Fibroblast of lung (primary cell): ENCODE measurements around the gene TBCK. TPM values are rescaled to one million over a fixed set of nuclear protein-coding genes. Genes with fewer than 3 reads are reported as not detected.
"Not testable (repeated sequence)": the region's sequence is repeated elsewhere in the genome, so short reads cannot be mapped to it uniquely, and the experiment has no call there.

ENCODE experiments used
- DNase-seq, 2 donors: peaks; one replicate each; pipeline versions ENCODE4 v3.0.0 to v3.0.0-alpha.2; 2010; ENCODE audit warnings: low read depth in 2 of 2
- H2AFZ ChIP-seq: 2 replicates; pipeline ENCODE4 v1.5.1; 2012; ENCODE audit warnings: low read length, control low read depth, inconsistent platforms
- H3K27ac ChIP-seq: 2 replicates; pipeline ENCODE4 v1.5.1; 2011; ENCODE audit warnings: low read length, control low read depth; ENCODE audit not compliant: insufficient read depth
- H3K27me3 ChIP-seq: 2 replicates; pipeline ENCODE4 v1.5.1; 2011; ENCODE audit warnings: mild to moderate bottlenecking, low read length; ENCODE audit not compliant: control insufficient read depth, insufficient read depth
- H3K36me3 ChIP-seq: 2 replicates; pipeline ENCODE4 v1.5.1; 2011; ENCODE audit warnings: low read length; ENCODE audit not compliant: control insufficient read depth, insufficient read depth
- H3K4me1 ChIP-seq: 2 replicates; pipeline ENCODE4 v1.5.1; 2011; ENCODE audit warnings: low read length; ENCODE audit not compliant: control insufficient read depth, insufficient read depth; ENCODE audit errors: extremely low read depth
- H3K4me2 ChIP-seq: 2 replicates; pipeline ENCODE4 v1.5.1; 2011; ENCODE audit warnings: low read length, control low read depth; ENCODE audit not compliant: insufficient read depth; ENCODE audit errors: extremely low read depth
- H3K4me3 ChIP-seq, 4 experiments: fragments of 200-600 bp in 1 of 4; sonication (generic) in 1 of 4; replicated peaks in 1 of 4; 2 replicates each; pipeline ENCODE4 v1.5.1; 2011 to 2016; ENCODE audit warnings: low read length in 4 of 4, low read depth in 3 of 4, mild to moderate bottlenecking in 3 of 4, control low read depth in 2 of 4, inconsistent platforms in 1 of 4, mixed read lengths in 1 of 4; ENCODE audit not compliant: insufficient read depth in 1 of 4; ENCODE audit errors: control extremely low read depth in 1 of 4
- H3K79me2 ChIP-seq: 2 replicates; pipeline ENCODE4 v1.5.1; 2012; ENCODE audit warnings: mild to moderate bottlenecking, low read length, inconsistent platforms; ENCODE audit not compliant: control insufficient read depth, insufficient read depth
- H3K9ac ChIP-seq: 2 replicates; pipeline ENCODE4 v1.5.1; 2011; ENCODE audit warnings: mild to moderate bottlenecking, low read length, control low read depth; ENCODE audit not compliant: insufficient read depth
- H3K9me3 ChIP-seq: 2 replicates; pipeline ENCODE4 v1.5.1; 2012; ENCODE audit warnings: low read depth, low read length; ENCODE audit not compliant: control insufficient read depth, insufficient read depth
- H4K20me1 ChIP-seq: 2 replicates; pipeline ENCODE4 v1.5.1; 2011; ENCODE audit warnings: low read length; ENCODE audit not compliant: control insufficient read depth, insufficient read depth; ENCODE audit errors: extremely low read depth
- EZH2 ChIP-seq: IDR thresholded peaks from 2 replicates; pipeline ENCODE4 v1.5.1; 2012; ENCODE audit warnings: low read length, control low read depth, mild to moderate bottlenecking; ENCODE audit errors: missing control alignments
- polyA plus RNA-seq, 2 donors: library from polyadenylated mRNA; depleted of rRNA in 1 of 2; stranded (reverse) in 1 of 2; unstranded in 1 of 2; fragments of >200 nt; gene quantifications; 2 replicates each; pipeline ENCODE4 v1.2.1, GENCODE V29; 2011 to 2012; ENCODE audit warnings: missing spikeins in 1 of 2
- total RNA-seq: library from RNA; depleted of rRNA; stranded (reverse); fragments of >200 nt; gene quantifications from 2 replicates; pipeline ENCODE4 v1.2.1, GENCODE V29; 2014
- TF ChIP-seq, protein P1 (sequence below), 2 donors: IDR thresholded peaks in 1 of 2; conservative IDR thresholded peaks in 1 of 2; 1 replicate in 1 of 2; 2 replicates in 1 of 2; pipeline ENCODE4 v1.5.1; 2011 to 2012; ENCODE audit warnings: low read length in 2 of 2, control low read depth in 1 of 2, inconsistent platforms in 1 of 2, low read depth in 1 of 2, mild to moderate bottlenecking in 1 of 2

TBCK gene
- total and polyA plus RNA-seq, 2 donors (not counting 1 experiment from before 2014, with no cell fraction given), result 29.0 to 69.9 TPM

DNA sequence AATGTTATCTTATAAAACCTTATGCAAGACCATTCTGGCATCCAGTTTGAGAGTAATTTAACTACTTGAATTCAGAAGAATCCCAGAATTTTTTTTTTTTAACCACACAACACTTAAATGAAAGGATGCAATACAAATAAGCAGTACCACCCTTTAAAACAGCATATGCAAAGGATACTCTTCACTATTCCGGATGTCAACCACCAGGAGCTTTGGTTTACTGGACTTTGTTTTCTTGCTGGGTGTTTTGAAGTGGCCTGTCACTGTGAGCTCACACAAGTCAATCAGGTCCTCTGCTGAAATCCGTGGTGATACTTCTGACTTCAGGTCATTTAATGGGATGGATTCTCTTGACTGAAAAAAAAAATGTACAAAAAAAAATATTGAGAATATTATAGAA, 200.0 kb downstream of the TBCK start:
- H3K4me3 ChIP-seq, result no peak overlapping the region
- H3K36me3 ChIP-seq, result no peaks in the 10 kb centered on the region
- peak in 1 of 2 donors; percentile 5 for DNase-seq
- H4K20me1 ChIP-seq, result no peaks in the 10 kb centered on the region
- no peaks in the 10 kb centered on the region for H3K27me3 ChIP-seq
- H3K4me2 ChIP-seq, result no peak overlapping the region
- TF ChIP-seq, protein P1, sequence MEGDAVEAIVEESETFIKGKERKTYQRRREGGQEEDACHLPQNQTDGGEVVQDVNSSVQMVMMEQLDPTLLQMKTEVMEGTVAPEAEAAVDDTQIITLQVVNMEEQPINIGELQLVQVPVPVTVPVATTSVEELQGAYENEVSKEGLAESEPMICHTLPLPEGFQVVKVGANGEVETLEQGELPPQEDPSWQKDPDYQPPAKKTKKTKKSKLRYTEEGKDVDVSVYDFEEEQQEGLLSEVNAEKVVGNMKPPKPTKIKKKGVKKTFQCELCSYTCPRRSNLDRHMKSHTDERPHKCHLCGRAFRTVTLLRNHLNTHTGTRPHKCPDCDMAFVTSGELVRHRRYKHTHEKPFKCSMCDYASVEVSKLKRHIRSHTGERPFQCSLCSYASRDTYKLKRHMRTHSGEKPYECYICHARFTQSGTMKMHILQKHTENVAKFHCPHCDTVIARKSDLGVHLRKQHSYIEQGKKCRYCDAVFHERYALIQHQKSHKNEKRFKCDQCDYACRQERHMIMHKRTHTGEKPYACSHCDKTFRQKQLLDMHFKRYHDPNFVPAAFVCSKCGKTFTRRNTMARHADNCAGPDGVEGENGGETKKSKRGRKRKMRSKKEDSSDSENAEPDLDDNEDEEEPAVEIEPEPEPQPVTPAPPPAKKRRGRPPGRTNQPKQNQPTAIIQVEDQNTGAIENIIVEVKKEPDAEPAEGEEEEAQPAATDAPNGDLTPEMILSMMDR (conservative IDR thresholded peaks at IDR 0.05 in 1 of 2, IDR thresholded peaks at IDR 0.05 in 1 of 2; ENCODE audit: low read depth in 1 of 2, low read length in 2 of 2), result no peak
- no peaks in the 10 kb centered on the region for H3K4me1 ChIP-seq
- H2AFZ ChIP-seq, result no peak overlapping the region
- no peaks in the 10 kb centered on the region for H3K9me3 ChIP-seq
- H3K9ac ChIP-seq, result no peak overlapping the region
- H3K27ac ChIP-seq, result no peak overlapping the region
- H3K79me2 ChIP-seq, result no peaks in the 10 kb centered on the region

DNA sequence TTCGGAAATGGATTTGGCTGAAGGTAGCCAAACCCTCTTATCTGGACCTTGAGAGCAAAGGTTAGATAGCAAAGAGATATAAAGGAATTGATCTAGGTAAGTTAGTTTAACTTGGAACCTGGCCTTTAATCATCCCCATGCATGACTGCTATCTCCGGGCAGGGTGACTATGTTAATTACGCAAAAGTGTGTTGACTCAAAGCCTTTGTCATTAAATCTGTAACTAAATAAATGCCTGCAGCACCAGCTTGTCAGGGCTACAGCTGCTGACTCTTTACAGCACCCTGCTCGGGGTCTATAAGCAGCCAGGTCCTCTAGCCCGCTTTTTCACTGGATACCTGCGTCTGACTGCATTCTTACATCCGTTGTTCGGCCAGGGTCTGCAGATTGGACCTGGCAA, 201.7 kb downstream of the TBCK start:
- Histone ChIP-seq H3K27me3 (no peaks in the 10 kb centered on the region), H3K4me2 (no peak overlapping the region)

DNA sequence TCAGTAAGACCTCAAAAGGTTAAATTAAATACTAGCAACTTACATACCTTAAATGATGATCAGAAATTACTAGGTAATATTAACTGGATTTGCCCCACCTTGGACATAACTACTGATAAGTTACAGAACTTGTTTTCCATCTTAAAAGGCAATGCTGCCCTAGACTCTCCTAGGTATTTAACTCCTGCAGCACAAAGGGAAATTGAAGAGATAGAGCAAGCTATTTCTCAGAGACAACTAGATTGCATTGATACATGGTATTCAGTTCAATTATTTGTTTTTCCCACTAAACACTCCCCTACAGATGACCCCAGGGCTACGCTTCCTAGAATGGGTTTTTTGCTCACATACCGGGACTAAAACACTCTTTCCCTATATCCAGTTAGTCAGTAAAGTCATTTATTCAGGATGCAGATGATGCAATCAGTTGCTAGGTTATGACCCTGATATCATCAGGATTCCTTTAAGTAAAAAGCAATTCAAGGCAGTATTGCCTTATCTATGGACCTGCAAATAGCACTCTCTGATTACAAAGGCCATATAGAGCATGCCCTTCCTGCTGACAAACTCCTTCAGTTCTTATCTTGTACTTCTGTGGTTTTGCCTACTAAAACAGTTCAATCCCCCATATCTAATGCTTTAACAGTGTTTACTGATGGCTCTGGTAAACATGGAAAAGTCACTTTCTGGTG, 204.1 kb downstream of the TBCK start:
- H3K4me3 ChIP-seq, H4K20me1 ChIP-seq, H3K27me3 ChIP-seq, H3K36me3 ChIP-seq, DNase-seq, H3K4me2 ChIP-seq, H3K9ac ChIP-seq, H3K27ac ChIP-seq, H3K4me1 ChIP-seq, H3K9me3 ChIP-seq, H3K79me2 ChIP-seq, H2AFZ ChIP-seq: not testable (repeated sequence)

More for the DNA sequence above, 201.7 kb downstream of the TBCK start:
- H3K9ac ChIP-seq, result no peak overlapping the region
- no peak overlapping the region for H3K4me3 ChIP-seq
- H3K9me3 ChIP-seq, result no peaks in the 10 kb centered on the region
- H3K79me2 ChIP-seq, result no peaks in the 10 kb centered on the region
- TF ChIP-seq, protein P1 (conservative IDR thresholded peaks at IDR 0.05 in 1 of 2, IDR thresholded peaks at IDR 0.05 in 1 of 2; ENCODE audit: low read depth in 1 of 2, low read length in 2 of 2), result no peak
- no peak for TF ChIP-seq EZH2
- H2AFZ ChIP-seq, result no peak overlapping the region
- no peak for DNase-seq
- H4K20me1 ChIP-seq, result no peaks in the 10 kb centered on the region
- H3K27ac ChIP-seq, result no peak overlapping the region
- no peaks in the 10 kb centered on the region for H3K4me1 ChIP-seq
- H3K36me3 ChIP-seq, result no peaks in the 10 kb centered on the region
